Activated CD4-positive, alpha-beta T cell treated with anti-CD3 and anti-CD28 coated beads, Interleukin-2, Interleukin-4, amounts not matched to agents 100 ng/mL and 50 ng/mL, durations not matched to agents 16 hours and 8 hours (primary cell): Measurements from ENCODE around the gene PMPCA.

Source experiments
- DNase-seq: peaks from one replicate; pipeline ENCODE4 v3.0.0-alpha.2; 2020; ENCODE audit warnings: low spot score

The PMPCA gene

GRCh38 chr9:136373300-136374182 lies 36.9 kb upstream of the PMPCA start, which contains the start of gene CARD9:
Gene CARD9 (minus strand): TSS chr9:136373669. CDS start chr9:136372078, 1,591 bp downstream.
- DNase-seq: no peak

GRCh38 chr9:136374183-136374575 lies 36.3 kb upstream of the PMPCA start:
- DNase-seq: no peak

GRCh38 chr9:136375096-136375495 lies 35.4 kb upstream of the PMPCA start:
- DNase-seq: no peak

GRCh38 chr9:136376457-136376856 lies 34.0 kb upstream of the PMPCA start:
- no peak for DNase-seq

- no peak for DNase-seq
These were observed 32.9 kb upstream of the PMPCA start for GRCh38 chr9:136377341-136378169.

- DNase-seq: no peak
These were observed 32.1 kb upstream of the PMPCA start for GRCh38 chr9:136378170-136379002.

- DNase-seq: no peak
These were observed 31.5 kb upstream of the PMPCA start for GRCh38 chr9:136379003-136379287.

GRCh38 chr9:136379401-136379800 lies 31.1 kb upstream of the PMPCA start:
- no peak for DNase-seq

- no peak for DNase-seq
These were observed 30.6 kb upstream of the PMPCA start for GRCh38 chr9:136379891-136380290.

GRCh38 chr9:136380381-136380780 lies 30.1 kb upstream of the PMPCA start:
- no peak for DNase-seq

- DNase-seq: no peak
These were observed 29.1 kb upstream of the PMPCA start for GRCh38 chr9:136381311-136381710.

- DNase-seq: no peak
These were observed 28.4 kb upstream of the PMPCA start for GRCh38 chr9:136381966-136382513.

GRCh38 chr9:136383436-136383835 lies 27.0 kb upstream of the PMPCA start:
- DNase-seq: no peak

- no peak for DNase-seq
These were observed 25.4 kb upstream of the PMPCA start for GRCh38 chr9:136385015-136385414.

GRCh38 chr9:136386018-136386417 lies 24.4 kb upstream of the PMPCA start:
- DNase-seq: peak; percentile 32

- no peak for DNase-seq
These were observed 23.2 kb upstream of the PMPCA start for GRCh38 chr9:136387217-136387616.

GRCh38 chr9:136389396-136389795 lies 21.1 kb upstream of the PMPCA start:
- DNase-seq: no peak

- no peak for DNase-seq
These were observed 18.5 kb upstream of the PMPCA start for GRCh38 chr9:136391737-136392537.

GRCh38 chr9:136392538-136393449 lies 17.7 kb upstream of the PMPCA start:
- no peak for DNase-seq

GRCh38 chr9:136393531-136393930 lies 16.9 kb upstream of the PMPCA start:
- DNase-seq: no peak
